HepG2 (cell line): ENCODE results near the gene PKNOX2. TPM values are rescaled to one million over a fixed set of nuclear protein-coding genes. Genes with fewer than 3 reads are reported as not detected.

ENCODE experiments used
- ATF7-NPFF ChIP-seq: sonication (generic); formaldehyde crosslinking; IDR thresholded peaks from 2 replicates; pipeline ENCODE4 v1.8.1; 2023; ENCODE audit warnings: mild to moderate bottlenecking, low read depth, missing genetic modification reagents, moderate library complexity
- BCL6 ChIP-seq: IDR thresholded peaks from 2 replicates; pipeline ENCODE4 v1.6.1; 2016; ENCODE audit warnings: missing genetic modification reagents, missing compliant biosample characterization
- CC2D1A ChIP-seq: sonication (generic); formaldehyde crosslinking; IDR thresholded peaks from 2 replicates; pipeline ENCODE4 v1.8.1; 2023; ENCODE audit warnings: mild to moderate bottlenecking, missing genetic modification reagents
- CEBPB ChIP-seq: IDR thresholded peaks from 2 replicates; pipeline ENCODE4 v1.6.1; 2011; ENCODE audit warnings: low read depth, low read length, improper control_type of control experiment, borderline replicate concordance
- ELF1 ChIP-seq: sonication (generic); formaldehyde crosslinking; IDR thresholded peaks from 2 replicates; pipeline ENCODE4 v1.4.0; 2020; ENCODE audit warnings: missing genetic modification reagents
- ETV5 ChIP-seq: IDR thresholded peaks from 2 replicates; pipeline ENCODE4 v1.6.1; 2018; ENCODE audit warnings: missing biosample characterization, missing genetic modification reagents, inconsistent platforms, borderline replicate concordance
- FOXK2 ChIP-seq: fragments of 450-650 bp; IDR thresholded peaks from 2 replicates; pipeline ENCODE4 v1.6.1; 2016
- HNF1A ChIP-seq, 2 experiments: sonication (generic) in 1 of 2; formaldehyde crosslinking in 1 of 2; IDR thresholded peaks; 2 replicates each; pipeline versions ENCODE4 v1.4.0 to v1.6.1; 2016 to 2020; ENCODE audit warnings: borderline replicate concordance in 1 of 2, low read depth in 1 of 2, mild to moderate bottlenecking in 1 of 2, missing genetic modification reagents in 1 of 2
- JDP2 ChIP-seq: sonication (generic); formaldehyde crosslinking; IDR thresholded peaks from 2 replicates; pipeline ENCODE4 v1.8.1; 2022; ENCODE audit warnings: missing genetic modification reagents, borderline replicate concordance
- MTA1 ChIP-seq: sonication (generic); formaldehyde crosslinking; IDR thresholded peaks from 2 replicates; pipeline ENCODE4 v1.4.0; 2020; ENCODE audit warnings: missing genetic modification reagents, mild to moderate bottlenecking, borderline replicate concordance
- PBX3 ChIP-seq: sonication (generic); formaldehyde crosslinking; IDR thresholded peaks from 2 replicates; pipeline ENCODE4 v1.8.1; 2023; ENCODE audit warnings: missing genetic modification reagents, inconsistent platforms, borderline replicate concordance
- RELA ChIP-seq: sonication (generic); formaldehyde crosslinking; IDR thresholded peaks from 2 replicates; pipeline ENCODE4 v1.4.0; 2020; ENCODE audit warnings: missing genetic modification reagents
- REST ChIP-seq, 2 experiments: IDR thresholded peaks; 2 replicates each; pipeline ENCODE4 v1.6.1; 2011 to 2012; ENCODE audit warnings: low read length in 2 of 2, borderline replicate concordance in 1 of 2, low read depth in 1 of 2, mild to moderate bottlenecking in 1 of 2, moderate library complexity in 1 of 2
- RFX3 ChIP-seq: IDR thresholded peaks from 2 replicates; pipeline ENCODE4 v1.6.1; 2016; ENCODE audit warnings: missing biosample characterization, missing genetic modification reagents
- SETDB1 ChIP-seq: sonication (generic); formaldehyde crosslinking; IDR thresholded peaks from 2 replicates; pipeline ENCODE4 v1.5.1; 2020; ENCODE audit warnings: missing genetic modification reagents, mild to moderate bottlenecking, borderline replicate concordance
- TEAD3 ChIP-seq: optimal IDR thresholded peaks from 2 replicates; pipeline ENCODE3; 2016; ENCODE audit warnings: borderline replicate concordance
- TFAP4 ChIP-seq: sonication (generic); IDR thresholded peaks from 2 replicates; pipeline ENCODE4 v1.6.1; 2016; ENCODE audit warnings: low read depth, borderline replicate concordance
- ZFAT ChIP-seq: sonication (generic); formaldehyde crosslinking; conservative IDR thresholded peaks from 2 replicates; pipeline ENCODE4 v1.8.1; 2023; ENCODE audit warnings: missing genetic modification reagents, inconsistent platforms
- ZNF441 ChIP-seq: sonication (generic); formaldehyde crosslinking; IDR thresholded peaks from 2 replicates; pipeline ENCODE4 v1.7.0; 2021; ENCODE audit warnings: missing genetic modification reagents, borderline replicate concordance
- ZNF547 ChIP-seq: sonication (generic); formaldehyde crosslinking; IDR thresholded peaks from 2 replicates; pipeline ENCODE4 v1.5.1; 2020; ENCODE audit warnings: mild to moderate bottlenecking, missing genetic modification reagents
- ZSCAN29 ChIP-seq: sonication (generic); formaldehyde crosslinking; conservative IDR thresholded peaks from 2 replicates; pipeline ENCODE4 v1.4.0; 2020; ENCODE audit warnings: mild to moderate bottlenecking, missing genetic modification reagents
- polyA plus RNA-seq, 8 experiments: library from polyadenylated mRNA; depleted of rRNA in 3 of 8; stranded (reverse) in 7 of 8; unstranded in 1 of 8; fragments of >200 nt; fragmentation: Illumina TruSeq in 4 of 8; extraction: Trizol in 4 of 8; gene quantifications; 2 replicates each; pipeline versions ENCODE4 v1.2.1 to v1.2.3, GENCODE V29; 2011 to 2016; ENCODE audit warnings: low read depth in 4 of 8, missing spikeins in 1 of 8, mixed read lengths in 1 of 8; ENCODE audit not compliant: insufficient read depth in 1 of 8
- total RNA-seq, 5 experiments: library from RNA; depleted of rRNA; stranded (reverse); fragments of >200 nt; fragmentation: Illumina TruSeq; extraction: Trizol; gene quantifications; 2 replicates each; pipeline ENCODE4 v1.2.3, GENCODE V29; 2016; ENCODE audit warnings: low read depth in 1 of 5

The PKNOX2 gene
- total and polyA plus RNA-seq, 2 of the 13 experiments (the other 11 are each of a cell fraction or from before 2014, with no cell fraction given) = not detected

GRCh38 chr11:125263268-125263790, 98.8 kb downstream of the PKNOX2 start (continued):
- no peak for TF ChIP-seq PBX3 (CRISPR knock-in tag)
- no peak for TF ChIP-seq CC2D1A (CRISPR knock-in tag)
- TF ChIP-seq ZNF547 (CRISPR knock-in tag) = no peak
- TF ChIP-seq MTA1 (CRISPR knock-in tag) = no peak
- no peak for TF ChIP-seq FOXK2
- peak; percentile 69; the same call in 1 of the 2 replicates for TF ChIP-seq TFAP4
- no peak for TF ChIP-seq REST (IDR thresholded peaks at IDR 0.05; ENCODE audit: borderline replicate concordance in 1 of 2, low read depth in 1 of 2, low read length in 2 of 2)
- TF ChIP-seq ZFAT (CRISPR knock-in tag) = no peak
- TF ChIP-seq ZSCAN29 (CRISPR knock-in tag) = no peak
- TF ChIP-seq BCL6 (CRISPR knock-in tag) = 0 out of 2 replicates have a peak, but pooled peaks have one; percentile 35
- TF ChIP-seq CEBPB = no peak
- TF ChIP-seq RFX3 = peak; percentile 59
- TF ChIP-seq ATF7-NPFF (CRISPR knock-in tag) = no peak
- peak; percentile 10 for TF ChIP-seq TEAD3 (CRISPR knock-in tag)
- 0 out of 2 replicates have a peak, but pooled peaks have one; percentile 15 for TF ChIP-seq ETV5 (CRISPR knock-in tag)
- no peak for TF ChIP-seq RELA (CRISPR knock-in tag)
- no peak for TF ChIP-seq SETDB1
- TF ChIP-seq JDP2 (CRISPR knock-in tag) = no peak
- no peak for TF ChIP-seq HNF1A (IDR thresholded peaks at IDR 0.05; ENCODE audit: low read depth)
- TF ChIP-seq HNF1A (CRISPR knock-in tag; IDR thresholded peaks at IDR 0.05; ENCODE audit: borderline replicate concordance) = 0 out of 2 replicates have a peak, but pooled peaks have one; percentile 33
- TF ChIP-seq ZNF441 (CRISPR knock-in tag) = no peak
- no peak for TF ChIP-seq ELF1
